HG03103 (cell line): Measurements from ENCODE around the gene UBE3A.
"Not testable (repeated sequence)": the region's sequence is repeated elsewhere in the genome, so short reads cannot be mapped to it uniquely, and the experiment has no call there.

ENCODE experiments used
- ATAC-seq: cut with Tn5 transposase; IDR thresholded peaks from one replicate; pipeline ENCODE4 v1.9.1; 2021; ENCODE audit warnings: low read depth; ENCODE audit not compliant: unreplicated experiment

Gene UBE3A

DNA sequence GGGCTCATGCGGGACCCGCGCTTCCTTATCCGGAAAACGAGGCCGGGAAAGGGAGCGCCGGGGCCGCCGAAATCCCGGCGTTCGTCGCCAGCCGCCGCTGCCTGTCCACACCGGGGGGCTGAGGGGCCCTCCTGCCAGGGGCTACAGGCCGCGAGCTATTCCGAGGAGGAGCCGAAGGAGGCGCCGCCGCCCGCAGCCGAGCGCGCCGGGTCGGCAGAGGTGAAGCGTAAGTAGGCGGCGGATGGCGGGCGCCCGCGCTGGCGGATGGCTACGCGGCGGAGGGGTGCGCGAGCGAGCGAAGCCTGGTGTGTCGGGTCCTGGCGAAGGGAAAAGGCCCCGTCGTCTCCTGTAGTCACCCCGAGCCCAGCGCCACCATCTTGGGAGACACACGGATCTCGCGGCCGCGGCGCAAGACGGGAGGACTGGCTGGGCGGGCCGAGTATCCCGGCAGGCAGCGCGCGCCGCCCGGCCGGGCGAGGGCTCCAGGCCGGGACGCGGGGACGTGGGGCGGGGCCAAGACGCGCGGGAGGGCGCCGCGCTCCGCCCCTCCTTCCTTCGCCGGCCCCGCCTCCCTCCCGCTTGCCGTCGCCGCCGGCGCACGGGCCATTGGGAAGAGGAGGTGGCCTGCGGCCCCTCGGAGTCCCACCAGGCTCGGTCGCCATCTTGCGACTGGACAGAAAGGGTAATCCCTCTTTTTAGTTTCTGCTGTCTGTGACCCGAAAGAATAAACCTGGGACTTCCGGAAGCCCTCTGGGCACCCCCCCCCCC is at the start of gene UBE3A:
Gene UBE3A, minus strand, starts transcription at position 424 of the 768 bp plus-strand sequence. CDS start 29,917 bp downstream, outside the sequence.
- peak; percentile 82 for ATAC-seq

DNA sequence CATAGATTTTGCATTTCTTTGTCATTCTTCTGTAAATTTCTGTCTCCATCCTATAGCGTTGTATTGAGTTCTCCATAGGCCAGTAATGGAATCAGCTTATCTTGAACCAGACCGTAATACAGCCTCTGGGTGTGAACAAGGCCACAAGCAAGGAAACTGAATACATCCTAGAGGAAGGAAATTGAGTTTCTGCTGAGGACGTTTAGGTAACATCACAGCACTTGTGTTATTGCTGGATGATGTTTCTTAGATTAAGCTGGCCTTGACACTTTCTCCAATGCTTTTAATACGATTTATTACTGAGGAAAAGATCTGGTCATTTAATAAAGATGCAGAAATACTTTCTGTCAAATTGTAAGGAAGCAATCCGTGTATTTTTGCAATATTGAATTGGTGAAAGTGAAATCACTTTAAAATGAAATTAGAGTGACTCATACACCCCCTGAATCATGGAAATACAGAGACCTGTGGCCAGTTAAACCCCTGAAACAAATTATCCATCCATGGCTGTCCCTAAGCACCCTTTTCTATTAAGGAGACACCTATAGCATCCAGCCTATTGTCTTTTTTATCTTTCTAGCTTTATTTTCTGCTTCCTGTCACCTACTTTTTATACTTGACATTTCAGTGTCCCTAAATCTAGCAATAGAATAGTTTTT is 48.5 kb upstream of the UBE3A start:
- ATAC-seq: no peak

GRCh38 chr15:25486051-25486450 is 47.2 kb upstream of the UBE3A start:
- no peak for ATAC-seq

DNA sequence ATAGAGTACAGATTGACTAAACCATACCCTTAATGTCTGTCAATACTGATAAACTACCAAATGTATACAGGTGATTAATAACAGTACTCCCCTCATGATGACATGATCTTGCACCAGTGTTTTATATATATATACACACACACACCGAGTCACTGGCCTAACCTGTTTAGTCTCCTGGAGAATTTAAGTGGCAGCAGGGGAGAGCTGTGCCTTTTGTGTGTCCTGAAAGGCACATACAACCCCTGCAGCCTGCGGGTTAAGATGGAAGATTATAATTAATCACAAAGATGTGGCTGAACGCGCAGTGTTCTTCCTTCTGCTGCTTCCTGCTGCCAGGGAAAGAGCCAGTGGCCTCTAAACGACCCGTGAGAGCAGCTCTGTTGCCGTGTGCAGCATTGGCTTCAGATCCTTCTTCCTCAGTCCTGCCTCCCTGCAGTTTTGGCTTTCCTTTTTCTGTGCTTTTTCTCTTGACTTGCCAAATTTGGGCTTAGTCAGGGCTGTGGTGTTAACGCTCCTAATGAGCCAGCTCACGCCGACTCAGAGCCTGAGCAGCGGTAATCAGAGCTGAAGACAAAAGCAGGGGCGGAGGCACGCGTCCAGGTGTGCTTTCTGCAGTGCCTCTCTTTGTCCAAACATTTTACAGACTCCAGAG is 42.5 kb upstream of the UBE3A start:
- no peak for ATAC-seq

DNA sequence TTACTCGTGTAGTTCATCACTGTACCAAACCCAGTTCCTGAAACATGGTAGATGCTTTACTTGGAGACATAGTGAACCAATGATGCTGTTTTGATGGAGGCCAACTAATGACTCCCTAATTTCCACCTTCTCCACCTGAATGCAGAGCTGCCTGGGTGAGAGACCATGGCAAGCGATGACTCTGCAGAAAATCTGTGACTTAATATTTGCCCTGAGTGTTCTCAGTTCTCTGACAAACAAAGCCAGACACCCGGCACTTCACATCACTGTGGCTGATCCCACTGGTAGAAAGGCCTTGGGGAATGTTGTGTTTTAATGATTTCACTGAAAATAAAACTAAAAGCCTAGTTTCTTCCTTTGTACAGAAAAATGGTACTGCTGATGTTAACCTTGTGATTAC is 39.5 kb upstream of the UBE3A start:
- ATAC-seq: no peak

DNA sequence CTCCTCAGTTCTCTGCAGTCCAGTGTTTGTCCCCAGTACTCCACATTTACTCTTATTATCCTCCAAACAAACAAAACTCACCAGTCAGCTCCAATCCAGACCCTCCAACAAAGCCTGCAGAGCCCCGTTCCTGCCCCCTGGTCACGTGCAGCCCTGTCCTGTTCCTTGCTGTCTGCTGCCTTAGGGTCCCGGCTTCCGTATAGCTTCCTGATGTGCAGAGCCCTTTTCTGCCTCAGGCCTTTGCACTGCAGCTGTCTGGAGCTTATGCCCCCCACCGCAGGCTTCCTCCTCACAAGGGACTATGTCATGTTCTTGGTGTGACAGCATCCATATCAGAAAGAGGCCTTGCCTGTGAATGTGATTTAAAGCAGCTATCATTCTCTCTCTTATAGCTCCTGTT is 39.0 kb upstream of the UBE3A start:
- no peak for ATAC-seq

- ATAC-seq: no peak
Measured at GRCh38 chr15:25474251-25474650, 35.4 kb upstream of the UBE3A start.

GRCh38 chr15:25470230-25470629 is 31.4 kb upstream of the UBE3A start:
- ATAC-seq: no peak

DNA sequence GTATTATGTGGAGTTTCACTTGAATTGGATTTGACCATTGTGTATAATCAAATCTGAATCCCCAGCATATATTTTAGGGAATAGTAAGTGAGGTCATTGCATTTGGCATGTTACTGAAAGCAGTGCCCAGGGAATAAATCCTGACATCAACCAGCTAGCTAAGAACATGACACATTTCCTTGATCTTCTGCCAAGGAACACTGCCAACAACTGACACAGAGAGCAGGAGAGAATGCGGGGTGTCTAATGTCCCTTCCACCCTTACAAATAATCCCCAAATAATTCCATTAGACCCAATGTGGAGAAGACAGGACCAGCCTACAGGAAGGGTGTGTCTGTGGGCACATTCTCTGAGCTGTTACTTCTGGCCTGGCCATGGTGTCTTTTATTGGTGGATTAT is 30.6 kb upstream of the UBE3A start:
- no peak for ATAC-seq

- no peak for ATAC-seq
Measured at GRCh38 chr15:25468611-25469010, 29.8 kb upstream of the UBE3A start.

DNA sequence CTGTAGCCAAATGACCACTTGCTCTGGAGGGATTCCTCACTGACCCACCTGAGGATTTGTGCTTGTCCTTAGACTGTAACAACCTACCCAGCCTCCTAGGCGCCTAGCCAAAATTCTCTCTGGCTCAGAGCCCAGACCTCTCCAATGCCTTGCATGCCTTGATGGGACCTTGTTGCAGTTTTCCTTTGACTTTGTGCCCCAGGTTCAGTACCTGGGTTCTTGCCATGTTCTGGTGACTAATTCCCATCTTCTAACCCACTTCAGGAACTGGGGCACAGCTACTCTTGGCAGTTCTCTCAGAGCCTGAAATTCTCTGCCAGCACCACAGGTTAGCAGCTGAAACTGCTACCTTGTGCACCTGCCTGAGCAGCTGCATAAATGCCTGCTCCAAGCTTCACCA is 27.0 kb upstream of the UBE3A start:
- ATAC-seq: no peak

GRCh38 chr15:25464784-25465183 is 26.0 kb upstream of the UBE3A start:
- no peak for ATAC-seq

GRCh38 chr15:25464383-25464782 is 25.6 kb upstream of the UBE3A start:
- no peak for ATAC-seq

DNA sequence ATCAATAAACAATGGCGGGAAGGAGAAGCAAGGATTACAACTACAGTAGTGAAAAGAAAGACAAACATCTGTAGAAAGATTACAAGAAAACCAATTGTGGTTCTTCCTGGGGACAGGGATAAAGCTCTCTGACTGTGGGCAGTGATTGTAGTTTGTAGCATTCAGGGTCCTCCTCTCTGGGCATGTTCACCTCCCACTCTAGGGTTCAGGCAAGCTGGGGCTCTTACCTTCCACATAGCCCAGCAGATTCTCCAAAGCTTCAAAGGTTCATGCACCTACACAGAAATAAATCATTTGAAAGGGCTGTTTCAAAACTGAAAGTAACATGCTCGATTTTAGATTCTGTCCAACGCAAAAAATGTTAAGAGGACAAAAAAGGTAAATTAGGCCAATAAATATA is 17.4 kb upstream of the UBE3A start:
- ATAC-seq: no peak

- no peak for ATAC-seq
Measured at GRCh38 chr15:25455226-25455625, 16.4 kb upstream of the UBE3A start.

DNA sequence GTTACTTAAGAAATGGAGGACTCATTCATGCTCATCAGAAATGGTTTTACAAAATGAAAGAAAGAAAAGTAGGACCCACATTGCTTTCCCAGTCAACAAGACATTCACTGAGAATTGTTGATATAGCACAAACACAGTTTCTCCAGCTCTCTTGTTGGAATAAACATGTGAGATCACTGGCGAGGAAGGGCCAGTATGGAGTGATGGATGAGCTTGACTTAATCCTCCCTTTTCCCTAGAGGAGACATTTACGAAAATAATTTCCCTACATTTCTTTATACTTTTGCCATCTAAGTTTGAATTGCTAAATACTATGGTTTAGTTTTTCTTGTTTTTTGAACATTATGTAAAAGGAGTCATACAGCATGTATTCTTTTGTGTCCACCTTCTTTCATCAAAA is 15.9 kb upstream of the UBE3A start:
- no peak for ATAC-seq

GRCh38 chr15:25453246-25453645 is 14.4 kb upstream of the UBE3A start:
- ATAC-seq: not testable (repeated sequence)

GRCh38 chr15:25451501-25451900 is 12.7 kb upstream of the UBE3A start:
- no peak for ATAC-seq

DNA sequence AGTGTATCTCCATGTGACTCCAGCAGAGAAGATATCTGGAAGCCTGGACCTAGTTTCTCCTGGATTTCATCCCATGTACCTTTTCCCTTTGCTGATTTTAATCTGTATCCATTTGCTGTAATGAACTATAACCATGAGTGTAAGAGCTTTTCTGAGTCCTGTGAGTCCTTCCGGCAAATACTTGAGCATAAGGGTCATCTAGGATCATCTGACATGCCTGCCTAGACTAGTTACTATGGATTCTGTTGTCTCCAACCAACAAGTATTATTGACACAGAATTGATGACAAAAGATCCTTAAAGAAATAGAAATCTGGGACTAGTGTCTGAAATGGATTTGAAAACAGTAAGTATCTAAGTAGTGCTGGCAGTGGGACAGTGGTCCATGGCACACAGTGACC is 11.3 kb upstream of the UBE3A start:
- ATAC-seq: no peak

GRCh38 chr15:25446076-25446475 is 7.3 kb upstream of the UBE3A start:
- no peak for ATAC-seq

- no peak for ATAC-seq
Measured at GRCh38 chr15:25445412-25445811, 6.6 kb upstream of the UBE3A start.

DNA sequence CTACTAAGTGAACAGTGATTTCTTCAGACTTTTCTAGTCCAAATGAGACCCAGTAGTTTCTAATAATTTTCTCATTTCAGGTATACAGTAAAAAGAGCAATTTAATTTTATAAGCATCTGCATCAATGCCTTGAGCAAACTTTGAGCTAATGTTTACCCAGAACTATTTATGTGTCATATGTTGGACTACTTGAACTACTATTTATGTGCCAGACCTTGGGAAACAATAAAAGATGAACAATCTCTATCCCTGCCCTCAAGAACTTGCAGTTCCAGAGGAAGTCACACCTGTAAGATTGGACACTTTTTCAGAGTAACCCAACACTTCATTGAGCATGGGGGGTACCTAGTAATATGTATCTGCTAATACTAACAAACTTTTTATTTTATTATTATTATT is 2.3 kb upstream of the UBE3A start:
- ATAC-seq: no peak
